ENCODE results near the gene GPR160.
"Not testable (repeated sequence)": the region's sequence is repeated elsewhere in the genome, so short reads cannot be mapped to it uniquely, and the experiment has no call there.

The GPR160 gene

GRCh38 chr3:170076715-170077238 is 39.0 kb downstream of the GPR160 start:
- no peak for DNase-seq

- no peak for DNase-seq
Observed at GRCh38 chr3:170077361-170077760, 39.6 kb downstream of the GPR160 start.

- DNase-seq: no peak
Observed at GRCh38 chr3:170078620-170079281, 41.0 kb downstream of the GPR160 start.

- DNase-seq: no peak
Observed at GRCh38 chr3:170079536-170080165, 41.9 kb downstream of the GPR160 start.

GRCh38 chr3:170080605-170081004 is 42.8 kb downstream of the GPR160 start:
- no peak for DNase-seq

- DNase-seq: no peak
Observed at GRCh38 chr3:170081079-170081741, 43.4 kb downstream of the GPR160 start.

GRCh38 chr3:170083343-170083742 is 45.5 kb downstream of the GPR160 start:
- DNase-seq: no peak

- DNase-seq: no peak
Observed at GRCh38 chr3:170085396-170085795, 47.6 kb downstream of the GPR160 start.

- no peak for DNase-seq
Observed at GRCh38 chr3:170089862-170090600, 52.2 kb downstream of the GPR160 start.

- no peak for DNase-seq
Observed at GRCh38 chr3:170090601-170090981, 52.8 kb downstream of the GPR160 start.

- no peak for DNase-seq
Observed at GRCh38 chr3:170092907-170093306, 55.1 kb downstream of the GPR160 start.

- no peak for DNase-seq
Observed at GRCh38 chr3:170095771-170096170, 58.0 kb downstream of the GPR160 start.

GRCh38 chr3:170096342-170096741 is 58.5 kb downstream of the GPR160 start:
- DNase-seq: no peak

- no peak for DNase-seq
Observed at GRCh38 chr3:170098753-170099152, 61.0 kb downstream of the GPR160 start.

- no peak for DNase-seq
Observed at GRCh38 chr3:170100944-170101343, 63.1 kb downstream of the GPR160 start.

- no peak for DNase-seq
Observed at GRCh38 chr3:170102431-170102830, 64.6 kb downstream of the GPR160 start.

GRCh38 chr3:170107941-170108340 is 70.1 kb downstream of the GPR160 start:
- DNase-seq: no peak

GRCh38 chr3:170108955-170109354 is 71.2 kb downstream of the GPR160 start:
- DNase-seq: no peak

- DNase-seq: no peak
Observed at GRCh38 chr3:170109579-170110293, 71.9 kb downstream of the GPR160 start.

- DNase-seq: no peak
Observed at GRCh38 chr3:170111147-170111771, 73.5 kb downstream of the GPR160 start.

- DNase-seq: not testable (repeated sequence)
Observed at GRCh38 chr3:170114165-170114564, 76.4 kb downstream of the GPR160 start.

GRCh38 chr3:170117134-170117533 is 79.3 kb downstream of the GPR160 start:
- no peak for DNase-seq

Measured in activated CD4-positive, alpha-beta T cell treated with anti-CD3 and anti-CD28 coated beads for 4 hours (primary cell).